Caco-2 (cell line): ENCODE measurements around the gene TCEA3. TPM values are rescaled to one million over a fixed set of nuclear protein-coding genes. Genes with fewer than 3 reads are reported as not detected.

ENCODE experiments used
- BruUV-seq: library from RNA; stranded (reverse); fragments of 400-500 nt; replicated peaks from 2 replicates; lab custom pipeline; 2021; lab: Mats Ljungman, UMichigan
- CTCF ChIA-PET: fragments of 300-600 bp; sonication (Branson Sonifier 250); formaldehyde crosslinking; loops from one replicate; lab custom pipeline; 2022; ENCODE audit warnings: antibody characterized with exemption; lab: Charles Lee
- POLR2A ChIA-PET: fragments of 300-600 bp; sonication (Branson Sonifier 250); formaldehyde crosslinking; loops from one replicate; lab custom pipeline; 2022; ENCODE audit warnings: antibody characterized with exemption; lab: Charles Lee
- DNase-seq, 2 experiments: peaks; one replicate each; pipeline versions ENCODE4 v3.0.0 to v3.0.0-alpha.2; 2020 to 2022
- H3K27me3 ChIP-seq: replicated peaks from 2 replicates; pipeline ENCODE4 v1.6.0; 2011; ENCODE audit warnings: low read length; ENCODE audit not compliant: control insufficient read depth, insufficient read depth
- H3K36me3 ChIP-seq: 2 replicates; pipeline ENCODE4 v1.5.1; 2011; ENCODE audit warnings: low read length; ENCODE audit not compliant: control insufficient read depth, insufficient read depth
- H3K4me1 ChIP-seq: fragments of 250-450 bp; sonication (Bioruptor Pico); 2 replicates; pipeline ENCODE4 v1.5.1; 2020; ENCODE audit warnings: mild to moderate bottlenecking
- H3K4me3 ChIP-seq: 2 replicates; pipeline ENCODE4 v1.5.1; 2011; ENCODE audit warnings: low read depth, mild to moderate bottlenecking, control low read depth, low read length
- H3K9me3 ChIP-seq: fragments of 250-450 bp; sonication (Bioruptor Pico); 2 replicates; pipeline ENCODE4 v1.5.1; 2020; ENCODE audit warnings: mild to moderate bottlenecking, moderate library complexity
- H3K27ac Mint-ChIP-seq: one replicate; pipeline ENCODE4 v1.8.0; 2022; ENCODE audit warnings: mixed read lengths; ENCODE audit not compliant: unreplicated experiment
- H3K27me3 Mint-ChIP-seq: one replicate; pipeline ENCODE4 v1.8.0; 2022; ENCODE audit warnings: mixed read lengths; ENCODE audit not compliant: insufficient read depth, unreplicated experiment
- H3K36me3 Mint-ChIP-seq: one replicate; pipeline ENCODE4 v1.8.0; 2022; ENCODE audit warnings: mild to moderate bottlenecking, mixed read lengths; ENCODE audit not compliant: insufficient read depth, unreplicated experiment
- H3K4me1 Mint-ChIP-seq: one replicate; pipeline ENCODE4 v1.8.0; 2022; ENCODE audit warnings: low read depth, mixed read lengths; ENCODE audit not compliant: unreplicated experiment
- H3K4me3 Mint-ChIP-seq: one replicate; pipeline ENCODE4 v1.8.0; 2022; ENCODE audit warnings: mild to moderate bottlenecking, moderate library complexity, mixed read lengths; ENCODE audit not compliant: unreplicated experiment
- H3K9me3 Mint-ChIP-seq: one replicate; pipeline ENCODE4 v1.8.0; 2022; ENCODE audit warnings: mixed read lengths; ENCODE audit not compliant: unreplicated experiment
- CTCF ChIP-seq, 2 experiments: fragments of 200-600 bp in 1 of 2; IDR thresholded peaks; 1 replicate in 1 of 2; 2 replicates in 1 of 2; pipeline versions ENCODE4 v1.5.1 to v1.8.0; 2011 to 2022; ENCODE audit warnings: antibody characterized with exemption in 1 of 2, control low read depth in 1 of 2, inconsistent platforms in 1 of 2, low read depth in 1 of 2, low read length in 1 of 2, mild to moderate bottlenecking in 1 of 2, moderate library complexity in 1 of 2; ENCODE audit not compliant: insufficient read depth in 1 of 2, severe bottlenecking in 1 of 2, unreplicated experiment in 1 of 2
- intact Hi-C: fragments of 100-400 bp; cut with micrococcal nuclease; formaldehyde crosslinking; loops from one replicate; pipeline ENCODE4 v1.10.0; 2022; ENCODE audit not compliant: unreplicated experiment
- total RNA-seq: library from RNA; stranded (reverse); gene quantifications from 2 replicates; pipeline ENCODE4 v1.2.3, GENCODE V29; 2022

The TCEA3 gene
- total RNA-seq, 1 experiment from 2014 or later, result 14.6 TPM

- H3K27me3 ChIP-seq, result no peaks in the 10 kb centered on the region
- H3K4me1 ChIP-seq, result no peaks in the 10 kb centered on the region
- H3K36me3 Mint-ChIP-seq, result no peaks in the 10 kb centered on the region
- no peaks in the 10 kb centered on the region for H3K9me3 ChIP-seq
- POLR2A ChIA-PET, result no interaction called here
- H3K4me3 ChIP-seq, result no peak overlapping the region
- TF ChIP-seq CTCF (IDR thresholded peaks at IDR 0.05; ENCODE audit: insufficient read depth in 1 of 2, low read depth in 1 of 2, low read length in 1 of 2, severe bottlenecking in 1 of 2, unreplicated experiment in 1 of 2), result no peak
- BruUV-seq, result no TSS peak
- no peak for DNase-seq
- H3K27me3 Mint-ChIP-seq, result no peaks in the 10 kb centered on the region
- no peaks in the 10 kb centered on the region for H3K9me3 Mint-ChIP-seq
- intact Hi-C loops, result no loop called here
- CTCF ChIA-PET, result interaction anchor here (0.7 kb wide), 1 partner anchor 16 kb away, joined by 3 read pairs; no protein-coding TSS in a partner anchor
- H3K36me3 ChIP-seq, result no peaks in the 10 kb centered on the region
- H3K4me1 Mint-ChIP-seq, result no peaks in the 10 kb centered on the region
- H3K27ac Mint-ChIP-seq, result no peak overlapping the region
- no peak overlapping the region for H3K4me3 Mint-ChIP-seq
Measured at GRCh38 chr1:23452011-23452411, 27.5 kb upstream of the TCEA3 start.

- Mint-ChIP-seq H3K36me3 (no peaks in the 10 kb centered on the region), H3K4me3 (no peak overlapping the region), H3K4me1 (no peaks in the 10 kb centered on the region), H3K27ac (no peak overlapping the region), H3K9me3 (no peaks in the 10 kb centered on the region), H3K27me3 (no peaks in the 10 kb centered on the region)
- no peak for DNase-seq
- Histone ChIP-seq H3K4me1 (no peaks in the 10 kb centered on the region), H3K9me3 (no peaks in the 10 kb centered on the region), H3K27me3 (no peaks in the 10 kb centered on the region), H3K4me3 (no peak overlapping the region), H3K36me3 (no peaks in the 10 kb centered on the region)
- BruUV-seq, result no TSS peak
- intact Hi-C loops, result no loop called here
- no peak for TF ChIP-seq CTCF (IDR thresholded peaks at IDR 0.05; ENCODE audit: insufficient read depth in 1 of 2, low read depth in 1 of 2, low read length in 1 of 2, severe bottlenecking in 1 of 2, unreplicated experiment in 1 of 2)
- CTCF ChIA-PET, result no interaction called here
- POLR2A ChIA-PET, result no interaction called here
Measured at GRCh38 chr1:23451441-23451840, 26.9 kb upstream of the TCEA3 start.

- CTCF ChIA-PET, result no interaction called here
- Mint-ChIP-seq H3K27me3 (no peaks in the 10 kb centered on the region), H3K4me1 (no peaks in the 10 kb centered on the region), H3K9me3 (no peaks in the 10 kb centered on the region), H3K27ac (no peak overlapping the region), H3K4me3 (no peak overlapping the region), H3K36me3 (no peaks in the 10 kb centered on the region)
- Histone ChIP-seq H3K27me3 (no peaks in the 10 kb centered on the region), H3K9me3 (no peaks in the 10 kb centered on the region), H3K4me1 (no peaks in the 10 kb centered on the region), H3K4me3 (no peak overlapping the region), H3K36me3 (no peaks in the 10 kb centered on the region)
- no peak for TF ChIP-seq CTCF (IDR thresholded peaks at IDR 0.05; ENCODE audit: insufficient read depth in 1 of 2, low read depth in 1 of 2, low read length in 1 of 2, severe bottlenecking in 1 of 2, unreplicated experiment in 1 of 2)
- no peak for DNase-seq
- intact Hi-C loops, result no loop called here
- BruUV-seq, result no TSS peak
- POLR2A ChIA-PET, result no interaction called here
Measured at GRCh38 chr1:23450894-23451293, 26.3 kb upstream of the TCEA3 start.
